Mononuclear cell (primary cell): ENCODE results near the gene TJP2. TPM values are rescaled to one million over a fixed set of nuclear protein-coding genes. Genes with fewer than 3 reads are reported as not detected.

Experiments
- H3K27me3 ChIP-seq: 2 replicates; pipeline ENCODE4 v1.6.0; 2011; ENCODE audit warnings: low read length, control low read depth; ENCODE audit not compliant: insufficient read depth
- H3K4me1 ChIP-seq: 2 replicates; pipeline ENCODE4 v1.5.1; 2011; ENCODE audit warnings: mild to moderate bottlenecking, low read length, control low read depth; ENCODE audit not compliant: insufficient read depth
- H3K4me3 ChIP-seq: 2 replicates; pipeline ENCODE4 v1.5.1; 2011; ENCODE audit warnings: mild to moderate bottlenecking, low read length, moderate library complexity
- H3K9me3 ChIP-seq: 2 replicates; pipeline ENCODE4 v1.5.1; 2011; ENCODE audit warnings: low read depth, mild to moderate bottlenecking, control low read depth, low read length
- total RNA-seq: library from RNA; depleted of rRNA; stranded (reverse); fragments of >200 nt; gene quantifications from one replicate; pipeline ENCODE4 v1.2.3, GENCODE V29; 2012

TJP2 gene
- total RNA-seq, 1 donor, result 16.1 TPM

DNA sequence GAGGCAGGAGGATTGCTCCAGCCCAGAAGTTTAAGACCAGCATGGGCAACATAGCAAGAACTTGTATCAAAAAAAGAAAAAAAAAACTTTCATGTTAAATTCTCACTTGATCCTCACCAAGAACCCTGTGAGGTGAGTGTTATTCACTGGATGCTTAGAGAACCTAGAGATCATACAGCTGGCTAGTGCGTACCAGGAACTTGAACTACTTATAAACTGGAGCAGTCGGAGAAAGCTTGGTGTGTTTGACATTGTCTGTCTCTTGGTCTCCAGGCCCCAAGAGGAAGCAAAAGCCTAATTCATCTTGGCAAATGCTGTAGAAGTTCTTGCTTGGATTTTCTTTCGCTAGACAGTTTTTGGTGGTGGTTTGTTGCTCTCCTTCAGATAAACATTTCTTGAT lies 18.1 kb downstream of the TJP2 start:
- no peak overlapping the region for H3K4me3 ChIP-seq
- H3K4me1 ChIP-seq, result peaks cover 3% of the 10 kb centered on the region
- H3K9me3 ChIP-seq, result no peaks in the 10 kb centered on the region
- no peaks in the 10 kb centered on the region for H3K27me3 ChIP-seq

DNA sequence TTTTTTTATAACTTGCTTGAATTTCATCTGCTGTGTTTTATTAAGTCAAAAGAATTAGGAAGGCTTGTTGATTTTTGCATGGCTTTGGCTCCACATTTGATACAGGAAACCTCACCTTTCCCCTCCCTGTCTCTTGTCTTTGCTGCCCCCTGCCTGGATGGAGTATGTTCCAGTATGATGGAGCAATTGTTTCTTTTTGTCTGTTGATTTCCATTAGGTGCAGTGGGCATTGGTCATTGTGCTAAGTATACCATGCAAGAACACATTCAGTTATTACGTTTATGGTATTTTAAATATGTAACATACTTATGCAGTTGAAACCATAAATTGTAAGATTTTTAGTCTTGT lies 19.6 kb downstream of the TJP2 start:
- Histone ChIP-seq H3K27me3 (no peaks in the 10 kb centered on the region), H3K4me1 (peaks cover 3% of the 10 kb centered on the region), H3K9me3 (no peaks in the 10 kb centered on the region), H3K4me3 (no peak overlapping the region)

DNA sequence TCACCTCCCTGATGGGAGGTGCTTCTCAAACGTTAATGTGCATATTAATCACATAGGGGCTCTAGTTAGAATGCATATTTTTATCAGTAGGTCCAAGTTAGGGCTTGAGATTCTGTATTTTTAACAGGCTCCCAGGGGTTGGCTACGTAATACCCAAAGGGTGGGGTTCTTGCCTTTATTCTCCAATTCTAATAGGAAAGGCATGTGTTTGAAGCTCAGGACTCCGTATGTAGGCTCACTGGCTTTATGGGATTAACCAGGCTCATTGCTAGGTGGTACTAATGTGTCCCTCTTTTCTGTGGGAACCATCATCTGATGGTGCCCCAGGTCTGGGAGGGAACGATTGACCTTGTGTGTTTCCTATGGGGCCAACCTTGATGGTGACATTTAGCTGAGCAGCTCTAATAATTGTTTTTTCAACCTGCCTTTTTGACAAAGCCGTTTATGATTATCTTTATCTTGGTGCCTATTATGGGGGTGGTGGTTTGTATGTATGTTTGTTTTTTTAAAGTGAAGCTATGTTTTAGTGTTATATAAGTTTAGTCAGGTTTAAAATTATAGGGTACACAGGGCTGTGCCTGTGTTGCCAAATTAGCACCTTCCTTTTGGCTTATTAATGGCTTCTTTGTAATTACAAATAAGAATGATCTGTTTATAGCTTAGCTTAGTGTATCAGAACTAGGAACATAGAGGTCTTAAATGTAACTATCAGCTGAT lies 20.8 kb downstream of the TJP2 start:
- H3K9me3 ChIP-seq, result no peaks in the 10 kb centered on the region
- no peaks in the 10 kb centered on the region for H3K27me3 ChIP-seq
- H3K4me3 ChIP-seq, result no peak overlapping the region
- H3K4me1 ChIP-seq, result peaks cover 8% of the 10 kb centered on the region

DNA sequence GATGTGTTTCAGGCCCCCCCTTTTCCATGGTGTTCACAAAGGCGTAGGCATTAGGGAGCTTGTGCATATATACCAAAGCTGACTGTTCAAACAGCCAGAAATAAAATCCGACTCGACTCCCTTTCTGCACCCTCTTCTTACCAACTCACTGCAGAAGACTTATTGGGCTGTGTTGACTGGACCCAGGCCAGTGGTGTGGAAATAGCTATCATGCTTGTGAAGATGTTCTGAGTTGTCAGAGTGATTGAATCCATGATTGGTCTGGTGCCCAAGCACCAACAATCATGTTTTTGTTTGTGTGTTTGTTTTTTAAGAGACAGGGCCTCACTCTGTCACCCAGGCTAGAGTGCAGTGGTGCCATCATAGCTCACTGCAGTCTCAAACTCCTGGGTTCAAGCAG lies 21.6 kb downstream of the TJP2 start:
- H3K27me3 ChIP-seq, result no peaks in the 10 kb centered on the region
- no peak overlapping the region for H3K4me3 ChIP-seq
- H3K4me1 ChIP-seq, result peaks cover 13% of the 10 kb centered on the region

DNA sequence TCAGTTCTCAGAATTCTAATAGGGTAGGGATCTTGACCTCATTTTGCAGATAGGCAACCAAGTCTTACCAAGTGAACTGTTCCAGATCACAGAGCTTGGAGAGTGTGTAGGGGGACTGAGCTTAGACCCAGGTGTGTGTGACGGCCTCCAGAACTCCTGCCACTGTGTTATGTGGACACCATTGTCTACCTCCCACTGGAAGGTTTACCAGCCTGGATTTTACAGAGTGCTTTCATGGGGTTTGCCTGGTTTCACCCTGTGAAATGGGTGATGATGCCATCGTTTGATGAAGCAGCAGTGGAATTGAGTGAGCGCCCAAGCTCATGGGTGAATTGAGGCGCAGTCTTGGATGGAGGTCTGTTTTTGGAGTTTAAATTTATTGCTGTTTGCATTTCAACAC lies 23.6 kb downstream of the TJP2 start:
- no peaks in the 10 kb centered on the region for H3K27me3 ChIP-seq
- H3K9me3 ChIP-seq, result no peaks in the 10 kb centered on the region
- H3K4me1 ChIP-seq, result peaks cover 13% of the 10 kb centered on the region
- H3K4me3 ChIP-seq, result no peak overlapping the region

More for the DNA sequence above, 21.6 kb downstream of the TJP2 start:
- H3K9me3 ChIP-seq, result no peaks in the 10 kb centered on the region

DNA sequence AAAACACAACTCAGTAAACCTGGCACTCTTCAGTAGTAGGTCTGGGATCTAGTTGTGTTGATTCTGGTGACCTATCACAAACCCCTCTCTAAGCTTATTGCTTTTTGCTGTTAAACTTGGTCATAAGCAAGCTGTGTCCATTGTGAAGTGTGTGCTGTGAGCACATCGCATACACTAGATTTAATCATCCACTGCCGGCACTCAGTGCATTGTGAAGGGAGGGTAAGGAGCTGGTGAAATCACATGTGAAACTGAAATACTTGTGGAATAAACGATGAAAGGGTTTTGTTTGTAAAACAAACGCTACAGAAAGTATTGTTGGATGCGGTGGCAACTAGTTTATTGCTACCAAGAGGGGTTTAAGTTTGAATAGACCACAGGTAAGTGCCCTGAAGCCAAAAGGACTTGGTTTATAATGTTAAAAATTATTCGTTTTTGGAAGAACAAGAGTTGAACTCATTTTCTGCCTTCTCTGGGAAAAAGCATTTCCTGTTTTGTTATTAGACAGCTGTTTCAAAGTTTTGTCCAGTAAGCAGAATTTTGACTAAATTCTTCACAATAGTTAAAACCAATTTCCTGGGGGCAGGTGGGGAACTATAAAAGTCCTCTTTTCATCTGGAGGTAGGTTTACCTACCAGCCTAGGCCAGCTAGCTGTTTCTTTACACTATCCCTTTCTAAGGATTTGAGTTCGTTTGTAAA lies 24.6 kb downstream of the TJP2 start:
- Histone ChIP-seq H3K4me1 (peaks cover 10% of the 10 kb centered on the region), H3K4me3 (no peak overlapping the region), H3K9me3 (no peaks in the 10 kb centered on the region), H3K27me3 (no peaks in the 10 kb centered on the region)

DNA sequence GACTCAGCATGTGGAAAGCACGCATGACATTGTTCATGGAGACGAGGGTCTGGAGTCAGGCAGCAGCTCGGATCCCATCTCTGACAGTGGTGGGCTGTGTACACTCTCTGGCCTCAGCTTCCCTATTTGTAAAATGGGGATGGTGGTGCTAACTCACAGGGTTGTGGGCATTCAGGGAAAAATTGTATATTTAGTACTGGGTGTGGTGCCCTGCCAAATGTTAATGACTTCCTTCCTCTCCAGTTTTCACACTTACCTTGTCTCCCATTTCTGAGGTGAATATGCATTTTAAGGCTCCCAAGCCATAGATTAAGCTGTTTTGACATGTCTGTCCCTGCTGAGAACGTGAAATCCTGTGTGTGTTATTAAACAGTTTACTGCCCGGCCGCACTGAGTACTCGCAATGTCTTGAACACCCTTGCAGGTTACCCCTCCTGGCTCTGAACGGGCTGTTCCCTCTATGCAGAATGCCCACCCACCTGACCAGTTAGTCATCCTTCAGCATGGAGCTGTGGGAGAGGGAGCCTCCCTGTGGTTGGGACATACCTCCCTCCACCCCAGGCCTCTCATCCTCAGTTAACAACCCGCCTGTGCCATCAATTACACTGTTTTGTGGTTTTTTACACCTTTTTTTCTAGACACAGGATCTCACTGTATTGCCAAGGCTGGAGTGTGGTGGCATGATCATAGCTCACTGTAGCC lies 25.8 kb downstream of the TJP2 start:
- no peaks in the 10 kb centered on the region for H3K9me3 ChIP-seq
- no peaks in the 10 kb centered on the region for H3K27me3 ChIP-seq
- H3K4me3 ChIP-seq, result no peak overlapping the region
- peaks cover 10% of the 10 kb centered on the region for H3K4me1 ChIP-seq

DNA sequence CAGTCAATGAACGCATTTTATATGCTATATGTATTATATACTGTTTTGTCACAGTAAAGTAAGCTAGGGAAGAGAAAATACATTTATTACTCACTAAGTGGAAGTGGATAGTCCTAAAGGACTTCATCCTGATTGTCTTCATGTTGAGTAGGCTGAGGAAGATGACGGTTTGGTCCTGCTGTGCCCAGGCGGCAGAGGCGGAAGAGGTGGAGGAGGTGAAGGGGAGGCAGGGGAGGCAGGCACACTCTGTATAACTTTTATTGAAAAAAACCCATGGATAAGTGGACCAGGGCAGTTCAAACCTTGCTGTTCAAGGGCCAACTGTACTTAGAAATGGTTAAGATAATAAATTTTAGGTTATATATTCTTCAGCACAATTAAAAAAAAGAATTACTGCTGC lies 28.5 kb downstream of the TJP2 start:
- no peaks in the 10 kb centered on the region for H3K9me3 ChIP-seq
- peaks cover 10% of the 10 kb centered on the region for H3K4me1 ChIP-seq
- H3K4me3 ChIP-seq, result no peak overlapping the region
- no peaks in the 10 kb centered on the region for H3K27me3 ChIP-seq

DNA sequence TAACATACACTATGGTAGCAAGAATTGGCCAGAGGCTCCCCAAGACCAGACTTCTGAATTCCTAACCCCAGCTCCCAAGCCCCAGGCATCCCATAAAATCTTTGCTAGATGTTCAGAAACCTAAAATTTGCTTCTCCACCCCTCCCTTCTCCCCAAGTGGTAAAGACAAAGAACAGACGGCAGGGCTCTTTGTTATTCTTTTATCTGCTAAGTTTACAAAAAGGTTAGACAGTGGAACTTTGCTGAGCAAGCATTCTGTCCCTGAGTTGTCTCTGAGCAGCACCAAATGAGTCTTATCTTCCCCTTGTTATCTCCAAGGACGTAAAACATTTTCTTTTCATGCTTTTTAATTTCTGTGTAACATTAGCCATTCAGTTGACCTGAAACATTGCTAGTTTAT lies 30.2 kb downstream of the TJP2 start:
- Histone ChIP-seq H3K9me3 (no peaks in the 10 kb centered on the region), H3K27me3 (no peaks in the 10 kb centered on the region), H3K4me3 (no peak overlapping the region), H3K4me1 (peaks cover 10% of the 10 kb centered on the region)

DNA sequence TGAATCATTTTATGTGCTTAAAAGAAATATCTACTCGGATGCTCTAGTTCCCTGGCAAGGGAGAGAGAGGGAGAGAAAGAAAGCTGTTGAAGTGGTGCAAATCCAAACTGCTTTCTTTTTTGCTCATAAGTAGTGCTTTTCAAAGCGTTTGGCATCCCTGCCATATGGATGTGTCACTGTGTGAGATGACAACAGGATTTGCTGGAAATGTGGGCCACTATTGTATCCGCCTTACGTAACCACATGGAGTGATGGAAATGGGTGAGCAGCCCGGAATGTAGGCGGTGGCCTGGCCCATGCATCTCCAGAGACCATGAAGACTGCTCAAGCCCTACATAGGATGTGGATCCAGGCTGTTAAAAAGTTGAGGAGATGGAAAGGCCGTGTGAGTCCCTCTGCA lies 30.8 kb downstream of the TJP2 start:
- Histone ChIP-seq H3K4me1 (peaks cover 5% of the 10 kb centered on the region), H3K27me3 (no peaks in the 10 kb centered on the region), H3K9me3 (no peaks in the 10 kb centered on the region), H3K4me3 (no peak overlapping the region)

DNA sequence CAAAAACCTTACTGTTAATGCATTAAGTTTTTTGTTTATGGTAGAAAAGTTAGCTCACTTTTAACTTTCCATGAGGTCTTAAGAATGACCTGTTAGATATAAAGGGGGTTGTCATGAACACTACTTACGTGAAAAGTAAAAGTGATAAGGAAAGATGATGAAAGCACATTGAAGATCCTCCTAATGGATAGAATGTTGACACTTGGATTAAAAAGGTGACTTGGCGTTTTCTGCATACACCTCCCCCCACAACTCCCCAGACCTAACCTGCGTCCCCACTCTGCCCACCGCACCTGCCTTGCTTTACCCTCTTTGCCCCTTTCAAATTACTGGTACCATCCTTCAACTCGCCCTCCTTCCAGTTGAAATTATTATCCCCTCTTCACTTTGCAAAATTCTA lies 32.0 kb downstream of the TJP2 start:
- Histone ChIP-seq H3K27me3 (no peaks in the 10 kb centered on the region), H3K4me1 (no peaks in the 10 kb centered on the region), H3K9me3 (no peaks in the 10 kb centered on the region), H3K4me3 (no peak overlapping the region)

DNA sequence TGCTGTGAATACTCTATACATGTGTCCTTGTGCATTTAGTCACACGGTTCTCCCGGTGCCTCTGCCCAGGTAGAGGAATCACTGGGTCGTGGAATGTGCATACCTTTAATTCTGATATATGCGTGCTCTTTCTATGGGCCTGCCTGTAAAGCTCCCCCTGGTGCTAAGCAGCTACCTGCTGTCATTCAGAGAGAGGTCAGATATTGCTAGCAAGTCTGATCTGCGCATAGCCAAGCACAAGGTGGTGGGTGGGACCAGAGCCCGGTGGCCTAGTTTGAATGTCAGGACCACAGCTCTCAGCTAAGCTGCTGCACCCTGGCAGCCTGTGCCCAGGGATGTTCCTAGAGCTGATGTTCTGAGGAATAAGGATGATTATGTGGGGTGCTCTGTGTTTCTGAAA lies 33.4 kb downstream of the TJP2 start:
- H3K4me1 ChIP-seq, result no peaks in the 10 kb centered on the region
- H3K4me3 ChIP-seq, result no peak overlapping the region
- H3K9me3 ChIP-seq, result no peaks in the 10 kb centered on the region
- H3K27me3 ChIP-seq, result no peaks in the 10 kb centered on the region

DNA sequence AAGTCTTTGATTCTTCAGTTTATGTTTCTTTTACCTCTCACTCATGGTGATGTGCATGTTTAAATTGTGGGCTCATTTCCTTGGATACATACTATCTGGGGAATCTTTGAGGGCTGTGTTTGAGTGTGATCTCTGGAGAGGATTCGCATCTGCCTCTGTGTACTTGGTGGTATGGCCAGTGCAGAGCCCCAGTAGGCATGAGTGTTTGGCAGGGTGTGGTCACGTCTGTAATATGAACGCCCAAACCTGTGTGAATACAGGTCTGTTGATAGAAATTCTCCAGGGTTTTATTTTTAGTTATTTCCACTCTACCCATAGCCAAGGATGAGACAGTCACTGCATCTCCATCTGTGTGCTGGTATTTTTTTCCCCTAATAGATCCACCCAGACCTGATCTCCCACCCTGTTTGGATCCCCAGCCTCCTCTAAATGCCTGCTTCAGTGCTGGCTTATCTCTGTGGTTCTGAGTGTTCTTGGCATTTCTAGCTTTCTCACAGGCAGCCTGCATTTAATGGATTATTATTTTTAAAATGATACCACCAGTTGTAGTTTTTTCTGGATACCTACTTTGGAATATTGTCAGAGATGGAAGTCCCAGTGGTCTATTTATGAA lies 37.5 kb downstream of the TJP2 start:
- Histone ChIP-seq H3K4me3 (no peak overlapping the region), H3K4me1 (no peaks in the 10 kb centered on the region), H3K27me3 (no peaks in the 10 kb centered on the region), H3K9me3 (no peaks in the 10 kb centered on the region)

DNA sequence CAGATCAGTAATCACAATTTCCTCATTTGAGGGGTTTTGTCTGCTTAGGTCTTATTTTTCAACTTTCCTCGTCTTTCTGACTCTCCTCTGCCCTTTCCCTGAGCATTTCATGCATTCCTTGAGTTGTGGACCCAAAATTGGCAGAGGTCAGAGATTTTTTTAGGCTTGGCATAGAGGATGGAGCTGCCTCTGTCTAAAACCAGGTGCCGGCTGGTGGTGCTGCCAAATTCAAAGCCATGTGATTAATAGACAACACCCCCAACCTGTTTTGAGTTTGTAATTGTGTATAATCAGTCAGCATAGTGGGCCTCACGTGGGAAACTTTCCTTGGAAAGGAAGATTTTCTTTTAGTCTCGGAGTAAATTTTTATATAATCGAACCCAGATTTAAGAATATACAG lies 39.6 kb downstream of the TJP2 start:
- Histone ChIP-seq H3K27me3 (no peaks in the 10 kb centered on the region), H3K4me1 (no peaks in the 10 kb centered on the region), H3K4me3 (no peak overlapping the region), H3K9me3 (no peaks in the 10 kb centered on the region)

DNA sequence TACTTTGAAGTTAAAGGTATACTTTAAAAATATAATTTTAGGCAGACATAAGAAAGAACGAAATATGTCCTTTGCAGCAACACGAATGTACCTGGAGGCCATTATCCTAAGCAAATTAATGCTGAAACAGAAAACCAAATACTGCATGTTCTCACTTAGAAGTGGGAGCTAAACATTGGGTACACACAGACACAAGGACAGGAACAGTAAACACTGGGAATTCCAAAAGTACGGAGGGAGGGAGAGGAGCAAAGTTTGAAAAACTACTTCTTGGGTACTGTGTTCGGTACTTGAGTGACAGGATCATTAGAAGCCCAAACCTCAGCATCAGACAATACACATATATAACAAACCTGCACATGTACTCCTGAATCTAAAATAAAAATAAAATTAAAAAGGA lies 40.9 kb downstream of the TJP2 start:
- no peaks in the 10 kb centered on the region for H3K9me3 ChIP-seq
- H3K27me3 ChIP-seq, result no peaks in the 10 kb centered on the region
- H3K4me1 ChIP-seq, result no peaks in the 10 kb centered on the region
- no peak overlapping the region for H3K4me3 ChIP-seq
